Measurements from ENCODE around the gene ATP1B2. TPM values are rescaled to one million over a fixed set of nuclear protein-coding genes. Genes with fewer than 3 reads are reported as not detected.

ATP1B2 gene
- total and polyA plus RNA-seq, 7 donors = 0.60 to 4.2 (median 1.3) TPM; not detected in 1

DNA sequence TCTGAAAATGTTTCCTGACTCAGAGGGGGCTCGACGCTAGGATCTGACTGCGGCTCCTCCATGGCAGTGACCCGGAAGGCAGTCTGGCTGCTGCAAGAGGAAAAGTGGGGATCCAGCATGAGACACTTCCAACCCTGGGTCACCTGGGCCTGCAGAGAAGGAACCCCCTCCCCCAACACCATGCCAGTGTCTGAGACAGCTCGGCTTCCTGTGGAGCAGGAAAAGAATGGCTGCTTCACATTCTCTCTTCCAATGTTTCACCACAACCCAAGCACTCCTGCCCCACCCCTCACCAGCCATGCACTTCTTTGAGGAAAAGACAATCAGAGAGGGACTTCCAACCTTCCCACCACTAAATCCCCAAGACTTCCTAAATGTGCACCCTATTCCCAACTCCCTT, 25.8 kb downstream of the ATP1B2 start:
- no peak overlapping the region for H3K27ac ChIP-seq

DNA sequence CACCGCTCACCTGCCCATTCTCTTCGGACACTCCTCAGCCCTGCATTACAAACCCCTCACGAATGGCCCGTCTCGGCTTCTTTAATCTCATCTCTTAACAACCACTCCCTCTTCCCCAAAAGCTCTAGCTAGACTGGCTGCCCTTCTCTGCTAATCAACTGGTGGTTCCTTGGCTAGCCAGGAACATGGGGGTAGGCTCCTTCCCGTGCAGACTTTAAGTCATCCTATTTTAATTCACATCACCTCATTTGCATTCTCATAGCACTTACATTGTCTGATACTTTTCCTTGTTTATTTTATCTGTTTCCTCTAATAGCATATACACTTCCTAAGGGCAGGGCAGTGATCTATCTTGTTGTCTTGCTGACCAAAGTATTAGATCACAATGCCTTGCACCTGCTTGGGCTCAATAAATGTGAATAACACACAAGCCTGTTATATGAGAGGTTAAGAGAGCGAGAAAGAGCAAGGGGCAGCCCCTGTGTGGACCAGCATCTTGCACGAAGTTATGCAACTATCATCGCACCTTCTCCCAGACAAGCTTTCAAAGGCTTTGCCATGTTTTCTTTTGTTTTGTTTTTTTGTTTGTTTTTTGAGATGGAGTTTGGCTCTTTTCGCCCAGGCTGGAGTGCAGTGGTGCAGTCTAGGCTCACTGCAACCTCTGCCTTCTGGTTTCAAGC, 26.8 kb downstream of the ATP1B2 start:
- Histone ChIP-seq H3K4me1 (no peaks in the 10 kb centered on the region), H3K27me3 (no peaks in the 10 kb centered on the region), H3K9me3 (peaks cover 0 to 5% (median 0%) of the 10 kb centered on the region in 4 donors), H3K27ac (no peak overlapping the region), H3K4me3 (no peak overlapping the region), H3K36me3 (peaks cover 20 to 36% (median 23%) of the 10 kb centered on the region in 4 donors)
- intact Hi-C loops (cut with DNase I) = no loop called here
- 87 to 91% methylated on average over 10 of the region's 10 CpGs for WGBS, 2 donors
- DNase-seq = no peak
- TF ChIP-seq EP300 (IDR thresholded peaks at IDR 0.05) (no peak), POLR2AphosphoS5 (IDR thresholded peaks at IDR 0.05) (no peak), POLR2A (IDR thresholded peaks at IDR 0.05) (no peak)
- TF ChIP-seq, protein P1, sequence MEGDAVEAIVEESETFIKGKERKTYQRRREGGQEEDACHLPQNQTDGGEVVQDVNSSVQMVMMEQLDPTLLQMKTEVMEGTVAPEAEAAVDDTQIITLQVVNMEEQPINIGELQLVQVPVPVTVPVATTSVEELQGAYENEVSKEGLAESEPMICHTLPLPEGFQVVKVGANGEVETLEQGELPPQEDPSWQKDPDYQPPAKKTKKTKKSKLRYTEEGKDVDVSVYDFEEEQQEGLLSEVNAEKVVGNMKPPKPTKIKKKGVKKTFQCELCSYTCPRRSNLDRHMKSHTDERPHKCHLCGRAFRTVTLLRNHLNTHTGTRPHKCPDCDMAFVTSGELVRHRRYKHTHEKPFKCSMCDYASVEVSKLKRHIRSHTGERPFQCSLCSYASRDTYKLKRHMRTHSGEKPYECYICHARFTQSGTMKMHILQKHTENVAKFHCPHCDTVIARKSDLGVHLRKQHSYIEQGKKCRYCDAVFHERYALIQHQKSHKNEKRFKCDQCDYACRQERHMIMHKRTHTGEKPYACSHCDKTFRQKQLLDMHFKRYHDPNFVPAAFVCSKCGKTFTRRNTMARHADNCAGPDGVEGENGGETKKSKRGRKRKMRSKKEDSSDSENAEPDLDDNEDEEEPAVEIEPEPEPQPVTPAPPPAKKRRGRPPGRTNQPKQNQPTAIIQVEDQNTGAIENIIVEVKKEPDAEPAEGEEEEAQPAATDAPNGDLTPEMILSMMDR (IDR thresholded peaks at IDR 0.05) = no peak

More for the DNA sequence above, 25.8 kb downstream of the ATP1B2 start:
- 89 to 96% methylated on average over 5 of the region's 5 CpGs for WGBS, 2 donors
- H3K4me3 ChIP-seq = no peak overlapping the region
- H3K9me3 ChIP-seq = peaks cover 0 to 5% (median 0%) of the 10 kb centered on the region in 4 donors
- no peaks in the 10 kb centered on the region for H3K4me1 ChIP-seq
- TF ChIP-seq, protein P1 (IDR thresholded peaks at IDR 0.05) = no peak
- intact Hi-C loops (cut with DNase I) = no loop called here
- H3K27me3 ChIP-seq = no peaks in the 10 kb centered on the region
- no peak for DNase-seq
- H3K36me3 ChIP-seq = peaks cover 20 to 45% (median 28%) of the 10 kb centered on the region in 4 donors

DNA sequence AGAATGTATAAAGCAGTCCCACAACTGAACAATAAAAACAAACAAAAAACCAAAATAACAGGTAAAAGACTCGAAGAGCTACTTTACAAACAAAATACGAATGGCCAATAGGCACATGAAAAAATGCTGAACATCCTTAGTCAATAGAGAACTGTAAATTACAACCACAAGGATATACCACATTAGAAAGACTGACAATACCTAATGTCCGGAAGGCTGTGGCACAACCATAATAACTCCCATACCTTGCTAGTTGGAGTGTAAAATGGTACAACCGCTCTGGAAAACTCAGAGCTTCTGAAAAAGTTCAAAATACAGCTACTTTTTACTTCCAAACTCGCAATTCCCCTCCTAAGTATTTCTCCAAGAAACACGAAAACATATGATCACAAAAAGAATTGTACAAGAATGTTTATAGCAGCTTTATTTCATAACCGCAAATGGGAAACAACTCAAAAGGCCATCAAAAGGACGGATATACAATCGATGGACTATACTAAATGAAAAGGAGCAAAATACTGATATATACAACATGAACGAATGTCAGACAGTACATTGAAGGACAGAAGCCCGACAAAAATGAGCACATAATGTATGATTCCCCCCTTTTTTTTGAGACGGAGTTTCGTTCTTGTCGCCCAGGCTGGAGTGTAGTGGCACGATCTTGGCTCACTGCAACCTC, 34.3 kb downstream of the ATP1B2 start:
- Histone ChIP-seq H3K27ac (peak overlapping the region; percentile 90 to 97 (median 96)), H3K9me3 (no peaks in the 10 kb centered on the region), H3K27me3 (no peaks in the 10 kb centered on the region), H3K4me3 (peak overlapping the region; percentile 75 to 92 (median 82)), H3K4me1 (peaks cover 0 to 28% (median 26%) of the 10 kb centered on the region in 4 donors), H3K36me3 (no peaks in the 10 kb centered on the region)
- TF ChIP-seq EP300 (IDR thresholded peaks at IDR 0.05) (no peak), POLR2A (IDR thresholded peaks at IDR 0.05) (no peak)
- intact Hi-C loops (cut with DNase I) = loop anchor here (5.0 to 10.0 kb wide), 2 partner anchors 33 to 170 kb away; partner anchors contain the start of gene ATP1B2
- 18 to 51% methylated on average over 15 of the region's 15 CpGs for WGBS, 2 donors
- DNase-seq = no peak

DNA sequence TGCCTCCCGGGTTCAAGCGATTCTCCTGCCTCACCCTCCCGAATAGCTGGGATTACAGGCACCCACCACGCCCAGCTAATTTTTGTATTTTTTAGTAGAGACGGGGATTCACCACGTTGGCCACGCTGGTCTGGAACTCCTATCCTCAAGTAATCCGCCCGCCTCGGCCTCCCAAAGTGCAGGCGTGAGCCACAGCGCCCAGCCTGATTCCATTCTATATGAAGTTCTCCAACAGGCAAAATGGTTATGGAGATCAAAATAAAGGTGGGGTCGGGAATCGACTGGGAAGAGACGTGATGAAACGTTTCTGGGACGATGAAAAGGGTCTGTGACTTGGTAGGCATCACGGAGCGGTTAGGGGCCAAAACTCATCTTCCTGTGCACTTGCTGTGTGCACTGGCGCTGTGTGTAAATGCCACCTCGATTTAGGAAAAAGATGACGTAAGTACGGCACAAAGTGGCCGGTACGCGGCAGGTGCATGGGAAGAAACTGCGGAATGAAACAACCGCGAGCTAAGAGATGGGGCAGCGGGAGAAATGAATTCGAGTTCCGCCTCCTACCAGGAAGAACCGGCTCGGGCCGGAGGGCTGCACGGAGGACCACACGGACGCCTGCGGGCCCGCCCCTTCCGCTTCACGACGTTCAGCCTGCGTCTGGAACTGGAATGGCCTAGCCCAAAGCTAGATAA, 35.0 kb downstream of the ATP1B2 start:
- DNase-seq = peak; percentile 96
- intact Hi-C loops (cut with DNase I) = loop anchor here (2.0 to 10.0 kb wide), 3 partner anchors 33 to 171 kb away; partner anchors contain the start of genes ATP1B2 and SAT2
- Histone ChIP-seq H3K4me3 (peak overlapping the region; percentile 75 to 92 (median 82)), H3K27ac (peak overlapping the region; percentile 90 to 97 (median 96)), H3K4me1 (peaks cover 0 to 28% (median 26%) of the 10 kb centered on the region in 4 donors), H3K27me3 (no peaks in the 10 kb centered on the region), H3K9me3 (no peaks in the 10 kb centered on the region), H3K36me3 (peaks cover 0 to 5% (median 0%) of the 10 kb centered on the region in 4 donors)
- WGBS, 2 donors = 2 to 8% methylated on average over 44 of the region's 44 CpGs
- TF ChIP-seq POLR2AphosphoS5 (IDR thresholded peaks at IDR 0.05) (peak; percentile 84 to 93 (median 91)), EP300 (IDR thresholded peaks at IDR 0.05) (peak in 3 of 4 donors; percentile 59 to 86 (median 78)), POLR2A (IDR thresholded peaks at IDR 0.05) (peak; percentile 49 to 63)
- TF ChIP-seq, protein P1 (IDR thresholded peaks at IDR 0.05) = no peak

Measured in sigmoid colon (tissue), 7 donors.